Nephron (organoid): Measurements from ENCODE around the gene CITED1.
"Not testable (repeated sequence)": the region's sequence is repeated elsewhere in the genome, so short reads cannot be mapped to it uniquely, and the experiment has no call there.

Experiments used
- H3K27ac Mint-ChIP-seq, 3 experiments: 2 replicates each; pipeline ENCODE4 v1.8.0; 2020; ENCODE audit warnings: mixed read lengths in 3 of 3, mild to moderate bottlenecking in 2 of 3, moderate library complexity in 1 of 3
- H3K27me3 Mint-ChIP-seq: 2 replicates; pipeline ENCODE4 v1.8.0; 2021; ENCODE audit warnings: low read depth, mild to moderate bottlenecking, moderate library complexity, mixed read lengths
- H3K36me3 Mint-ChIP-seq: 2 replicates; pipeline ENCODE4 v1.8.0; 2020; ENCODE audit warnings: low read depth, mixed read lengths
- H3K4me1 Mint-ChIP-seq: 2 replicates; pipeline ENCODE4 v1.8.0; 2020; ENCODE audit warnings: mixed read lengths
- H3K4me3 Mint-ChIP-seq, 3 experiments: 2 replicates each; pipeline ENCODE4 v1.8.0; 2020; ENCODE audit warnings: mild to moderate bottlenecking in 3 of 3, mixed read lengths in 3 of 3, moderate library complexity in 2 of 3
- H3K9me3 Mint-ChIP-seq: 2 replicates; pipeline ENCODE4 v1.8.0; 2020; ENCODE audit warnings: mixed read lengths
- CTCF ChIP-seq, 3 experiments: fragments of 200-600 bp; sonication (generic); IDR thresholded peaks; one replicate each; pipeline ENCODE4 v1.5.0; 2021; ENCODE audit warnings: antibody characterized with exemption in 3 of 3; ENCODE audit not compliant: unreplicated experiment in 3 of 3

Gene CITED1

GRCh38 chrX:72347366-72347765 lies 41.7 kb upstream of the CITED1 start:
- peaks cover 3% of the 10 kb centered on the region for H3K9me3 Mint-ChIP-seq
- peaks cover 30% of the 10 kb centered on the region for H3K36me3 Mint-ChIP-seq
- no peaks in the 10 kb centered on the region for H3K27me3 Mint-ChIP-seq
- H3K4me3 Mint-ChIP-seq, result no peak overlapping the region
- H3K4me1 Mint-ChIP-seq, result peaks cover 6% of the 10 kb centered on the region
- no peak for TF ChIP-seq CTCF (IDR thresholded peaks at IDR 0.05; ENCODE audit: unreplicated experiment in 3 of 3)
- no peak overlapping the region for H3K27ac Mint-ChIP-seq

GRCh38 chrX:72346302-72346949 lies 40.7 kb upstream of the CITED1 start:
- Mint-ChIP-seq H3K27me3 (no peaks in the 10 kb centered on the region), H3K9me3 (peaks cover 3% of the 10 kb centered on the region), H3K4me1 (no peaks in the 10 kb centered on the region), H3K4me3 (no peak overlapping the region), H3K36me3 (peaks cover 29% of the 10 kb centered on the region), H3K27ac (no peak overlapping the region)
- TF ChIP-seq CTCF (IDR thresholded peaks at IDR 0.05; ENCODE audit: unreplicated experiment in 3 of 3), result no peak

- Mint-ChIP-seq H3K36me3 (peaks cover 22% of the 10 kb centered on the region), H3K27me3 (no peaks in the 10 kb centered on the region), H3K9me3 (peaks cover 3% of the 10 kb centered on the region), H3K27ac (no peak overlapping the region), H3K4me1 (no peaks in the 10 kb centered on the region), H3K4me3 (no peak overlapping the region)
- no peak for TF ChIP-seq CTCF (IDR thresholded peaks at IDR 0.05; ENCODE audit: unreplicated experiment in 3 of 3)
Measured at GRCh38 chrX:72340626-72341025, 34.9 kb upstream of the CITED1 start.

GRCh38 chrX:72340041-72340440 lies 34.3 kb upstream of the CITED1 start:
- H3K27ac Mint-ChIP-seq, result no peak overlapping the region
- H3K9me3 Mint-ChIP-seq, result peaks cover 3% of the 10 kb centered on the region
- H3K4me1 Mint-ChIP-seq, result no peaks in the 10 kb centered on the region
- H3K36me3 Mint-ChIP-seq, result peaks cover 23% of the 10 kb centered on the region
- H3K27me3 Mint-ChIP-seq, result no peaks in the 10 kb centered on the region
- H3K4me3 Mint-ChIP-seq, result no peak overlapping the region
- no peak for TF ChIP-seq CTCF (IDR thresholded peaks at IDR 0.05; ENCODE audit: unreplicated experiment in 3 of 3)

GRCh38 chrX:72330131-72330530 lies 24.4 kb upstream of the CITED1 start:
- H3K4me3 Mint-ChIP-seq, result no peak overlapping the region
- no peak overlapping the region for H3K27ac Mint-ChIP-seq
- H3K27me3 Mint-ChIP-seq, result no peaks in the 10 kb centered on the region
- H3K9me3 Mint-ChIP-seq, result peaks cover 25% of the 10 kb centered on the region
- H3K36me3 Mint-ChIP-seq, result peaks cover 30% of the 10 kb centered on the region
- no peak for TF ChIP-seq CTCF (IDR thresholded peaks at IDR 0.05; ENCODE audit: unreplicated experiment in 3 of 3)
- H3K4me1 Mint-ChIP-seq, result no peaks in the 10 kb centered on the region

- TF ChIP-seq CTCF (IDR thresholded peaks at IDR 0.05; ENCODE audit: unreplicated experiment in 3 of 3), result no peak
- H3K27me3 Mint-ChIP-seq, result no peaks in the 10 kb centered on the region
- H3K4me1 Mint-ChIP-seq, result no peaks in the 10 kb centered on the region
- H3K36me3 Mint-ChIP-seq, result peaks cover 14% of the 10 kb centered on the region
- H3K27ac Mint-ChIP-seq, result no peak overlapping the region
- H3K4me3 Mint-ChIP-seq, result no peak overlapping the region
- H3K9me3 Mint-ChIP-seq, result peaks cover 22% of the 10 kb centered on the region
Measured at GRCh38 chrX:72326605-72327300, 21.0 kb upstream of the CITED1 start.

GRCh38 chrX:72319651-72320050 lies 13.9 kb upstream of the CITED1 start:
- H3K9me3 Mint-ChIP-seq, result peaks cover 14% of the 10 kb centered on the region
- not testable (repeated sequence) for H3K4me3 Mint-ChIP-seq, H3K36me3 Mint-ChIP-seq, H3K27ac Mint-ChIP-seq, H3K27me3 Mint-ChIP-seq
- peaks cover 16% of the 10 kb centered on the region for H3K4me1 Mint-ChIP-seq
